ENCODE results near the gene ERCC3.

ERCC3 gene

GRCh38 chr2:127324635-127325034, 30.7 kb upstream of the ERCC3 start:
- TF ChIP-seq CTCF (IDR thresholded peaks at IDR 0.05; ENCODE audit: control extremely low read depth, extremely low read depth, low read depth, missing control alignments) = peak; percentile 34
- CTCF ChIA-PET = interaction anchor here (1.2 to 3.6 kb wide), 6 partner anchors 9 to 155 kb away, joined by 3 to 15 read pairs (median 6); no protein-coding TSS in a partner anchor
- no peak for DNase-seq (ENCODE audit: extremely low spot score)
- POLR2A ChIA-PET = no interaction called here

GRCh38 chr2:127321303-127321702, 27.4 kb upstream of the ERCC3 start:
- ChIA-PET CTCF (interaction anchor here (1.6 kb wide), 1 partner anchor 19 kb away, joined by 4 read pairs; no protein-coding TSS in a partner anchor), POLR2A (no interaction called here)
- DNase-seq (ENCODE audit: extremely low spot score) = no peak
- TF ChIP-seq CTCF (IDR thresholded peaks at IDR 0.05; ENCODE audit: control extremely low read depth, extremely low read depth, low read depth, missing control alignments) = no peak

- ChIA-PET POLR2A (no interaction called here), CTCF (interaction anchor here (1.6 kb wide), 1 partner anchor 19 kb away, joined by 4 read pairs; no protein-coding TSS in a partner anchor)
- TF ChIP-seq CTCF (IDR thresholded peaks at IDR 0.05; ENCODE audit: control extremely low read depth, extremely low read depth, low read depth, missing control alignments) = no peak
- no peak for DNase-seq (ENCODE audit: extremely low spot score)
These were observed 26.8 kb upstream of the ERCC3 start for GRCh38 chr2:127320586-127321275.

GRCh38 chr2:127320067-127320466, 26.1 kb upstream of the ERCC3 start:
- POLR2A ChIA-PET = no interaction called here
- CTCF ChIA-PET = no interaction called here
- no peak for TF ChIP-seq CTCF (IDR thresholded peaks at IDR 0.05; ENCODE audit: control extremely low read depth, extremely low read depth, low read depth, missing control alignments)
- DNase-seq (ENCODE audit: extremely low spot score) = no peak

GRCh38 chr2:127314193-127314988, 20.4 kb upstream of the ERCC3 start:
- POLR2A ChIA-PET = no interaction called here
- no peak for DNase-seq (ENCODE audit: extremely low spot score)
- CTCF ChIA-PET = interaction anchor here (0.8 to 2.5 kb wide), 6 partner anchors 10 to 165 kb away, joined by 3 to 11 read pairs (median 4); no protein-coding TSS in a partner anchor
- no peak for TF ChIP-seq CTCF (IDR thresholded peaks at IDR 0.05; ENCODE audit: control extremely low read depth, extremely low read depth, low read depth, missing control alignments)

- ChIA-PET CTCF (interaction anchor here (1.0 to 2.5 kb wide), 7 partner anchors 11 to 102 kb away, joined by 3 to 11 read pairs (median 5); partner anchors contain the start of gene ERCC3), POLR2A (no interaction called here)
- TF ChIP-seq CTCF (IDR thresholded peaks at IDR 0.05; ENCODE audit: control extremely low read depth, extremely low read depth, low read depth, missing control alignments) = no peak
- DNase-seq (ENCODE audit: extremely low spot score) = peak; percentile 60
These were observed 19.5 kb upstream of the ERCC3 start for GRCh38 chr2:127313406-127313805.

All from GM10248 (cell line).